HepG2 (cell line): Measurements from ENCODE around the gene DYTN. TPM values are rescaled to one million over a fixed set of nuclear protein-coding genes. Genes with fewer than 3 reads are reported as not detected.

Source experiments
- FUBP1 ChIP-seq: sonication (generic); formaldehyde crosslinking; IDR thresholded peaks from 2 replicates; pipeline ENCODE4 v1.5.1; 2020; ENCODE audit warnings: missing genetic modification reagents, mild to moderate bottlenecking, borderline replicate concordance
- HDAC1 ChIP-seq: sonication (generic); formaldehyde crosslinking; IDR thresholded peaks from 2 replicates; pipeline ENCODE4 v1.5.1; 2020; ENCODE audit warnings: mild to moderate bottlenecking, missing genetic modification reagents
- NR2F1 ChIP-seq, 2 experiments: fragments of 450-650 bp in 1 of 2; formaldehyde crosslinking in 1 of 2; IDR thresholded peaks; 2 replicates each; pipeline versions ENCODE4 v1.5.0 to v1.6.1; 2016 to 2020; ENCODE audit warnings: mild to moderate bottlenecking in 1 of 2, missing compliant biosample characterization in 1 of 2, missing genetic modification reagents in 1 of 2, moderate library complexity in 1 of 2
- SMAD3 ChIP-seq: sonication (generic); formaldehyde crosslinking; IDR thresholded peaks from 2 replicates; pipeline ENCODE4 v1.4.0; 2020; ENCODE audit warnings: missing genetic modification reagents
- TERF1 ChIP-seq: sonication (generic); formaldehyde crosslinking; IDR thresholded peaks from 2 replicates; pipeline ENCODE4 v1.8.0; 2022; ENCODE audit warnings: mild to moderate bottlenecking, missing genetic modification reagents, moderate library complexity
- ZBTB26 ChIP-seq: IDR thresholded peaks from 2 replicates; pipeline ENCODE4 v1.6.1; 2016; ENCODE audit warnings: missing compliant biosample characterization, missing genetic modification reagents, borderline replicate concordance
- ZKSCAN8 ChIP-seq: IDR thresholded peaks from 2 replicates; pipeline ENCODE4 v1.6.1; 2016; ENCODE audit warnings: borderline replicate concordance, missing genetic modification reagents, missing compliant biosample characterization
- ZMYM2 ChIP-seq: sonication (generic); formaldehyde crosslinking; IDR thresholded peaks from 2 replicates; pipeline ENCODE4 v1.8.0; 2022; ENCODE audit warnings: mild to moderate bottlenecking, missing genetic modification reagents
- ZNF232 ChIP-seq: sonication (generic); formaldehyde crosslinking; IDR thresholded peaks from 2 replicates; pipeline ENCODE4 v1.4.0; 2020; ENCODE audit warnings: missing genetic modification reagents, borderline replicate concordance
- ZNF253 ChIP-seq: sonication (generic); formaldehyde crosslinking; IDR thresholded peaks from 2 replicates; pipeline ENCODE4 v1.8.0; 2022; ENCODE audit warnings: mild to moderate bottlenecking, missing genetic modification reagents, borderline replicate concordance
- ZNF318 ChIP-seq: sonication (generic); formaldehyde crosslinking; IDR thresholded peaks from 2 replicates; pipeline ENCODE4 v1.4.0; 2020; ENCODE audit warnings: mild to moderate bottlenecking, missing genetic modification reagents
- ZNF329 ChIP-seq: sonication (generic); formaldehyde crosslinking; IDR thresholded peaks from 2 replicates; pipeline ENCODE4 v1.9.0; 2021; ENCODE audit warnings: low read depth, mild to moderate bottlenecking, missing genetic modification reagents
- ZNF430 ChIP-seq: sonication (generic); formaldehyde crosslinking; IDR thresholded peaks from 2 replicates; pipeline ENCODE4 v1.9.0; 2021; ENCODE audit warnings: mild to moderate bottlenecking, missing genetic modification reagents
- ZNF614 ChIP-seq: IDR thresholded peaks from 2 replicates; pipeline ENCODE4 v1.6.1; 2018; ENCODE audit warnings: missing biosample characterization, missing genetic modification reagents, inconsistent platforms, borderline replicate concordance
- ZNF761 ChIP-seq: sonication (generic); formaldehyde crosslinking; conservative IDR thresholded peaks from 2 replicates; pipeline ENCODE4 v1.4.0; 2020; ENCODE audit warnings: mild to moderate bottlenecking, missing genetic modification reagents
- polyA plus RNA-seq, 8 experiments: library from polyadenylated mRNA; depleted of rRNA in 3 of 8; stranded (reverse) in 7 of 8; unstranded in 1 of 8; fragments of >200 nt; fragmentation: Illumina TruSeq in 4 of 8; extraction: Trizol in 4 of 8; gene quantifications; 2 replicates each; pipeline versions ENCODE4 v1.2.1 to v1.2.3, GENCODE V29; 2011 to 2016; ENCODE audit warnings: low read depth in 4 of 8, missing spikeins in 1 of 8, mixed read lengths in 1 of 8; ENCODE audit not compliant: insufficient read depth in 1 of 8
- total RNA-seq, 5 experiments: library from RNA; depleted of rRNA; stranded (reverse); fragments of >200 nt; fragmentation: Illumina TruSeq; extraction: Trizol; gene quantifications; 2 replicates each; pipeline ENCODE4 v1.2.3, GENCODE V29; 2016; ENCODE audit warnings: low read depth in 1 of 5

DYTN gene
- total and polyA plus RNA-seq, 2 of the 13 experiments (the other 11 are each of a cell fraction or from before 2014, with no cell fraction given), result not detected

- TF ChIP-seq HDAC1 (CRISPR knock-in tag) (peak; percentile 95), TERF1 (CRISPR knock-in tag) (no peak), SMAD3 (CRISPR knock-in tag) (peak; percentile 81; the same call in 1 of the 2 replicates), FUBP1 (peak; percentile 11; the same call in 1 of the 2 replicates), ZNF318 (CRISPR knock-in tag) (no peak), ZNF430 (peak; percentile 93; the same call in 1 of the 2 replicates), ZBTB26 (no peak; the same call in none of the 2 replicates), ZNF329 (CRISPR knock-in tag) (peak; percentile 57; the same call in 1 of the 2 replicates), ZNF761 (peak; percentile 82), NR2F1 (CRISPR knock-in tag; IDR thresholded peaks at IDR 0.05) (peak in 1 of 2 experiments; percentile 29), ZNF232 (CRISPR knock-in tag) (peak; percentile 65; the same call in 1 of the 2 replicates), ZNF253 (CRISPR knock-in tag) (0 out of 2 replicates have a peak, but pooled peaks have one; percentile 53), ZNF614 (CRISPR knock-in tag) (peak; percentile 88; the same call in 1 of the 2 replicates), ZMYM2 (CRISPR knock-in tag) (no peak; the same call in 1 of the 2 replicates), ZKSCAN8 (CRISPR knock-in tag) (0 out of 2 replicates have a peak, but pooled peaks have one; percentile 21)
Observed at GRCh38 chr2:206765242-206766056, 47.3 kb upstream of the DYTN start, which contains the start of the genes FASTKD2 and MDH1B (continued).
